NCI-H460 (cell line): Measurements from ENCODE around the gene MPST. TPM values are rescaled to one million over a fixed set of nuclear protein-coding genes. Genes with fewer than 3 reads are reported as not detected.

ENCODE experiments used
- DNase-seq: peaks from one replicate; pipeline ENCODE4 v3.0.0-alpha.2; 2016; ENCODE audit warnings: low read depth; ENCODE audit errors: extremely low read depth
- small RNA-seq, 2 experiments: library from RNA; depleted of rRNA; stranded (forward); fragments of <200 nt; gene quantifications; one replicate each; pipeline ENCODE3, GENCODE V24; 2014
- total RNA-seq: library from RNA; depleted of rRNA; stranded (reverse); fragments of >200 nt; shearing (Covaris generic); gene quantifications from 2 replicates; pipeline ENCODE4 v1.2.3, GENCODE V29; 2014; rRNA removed

MPST gene
- total RNA-seq, 1 experiment from 2014 or later = 41.9 TPM

DNA sequence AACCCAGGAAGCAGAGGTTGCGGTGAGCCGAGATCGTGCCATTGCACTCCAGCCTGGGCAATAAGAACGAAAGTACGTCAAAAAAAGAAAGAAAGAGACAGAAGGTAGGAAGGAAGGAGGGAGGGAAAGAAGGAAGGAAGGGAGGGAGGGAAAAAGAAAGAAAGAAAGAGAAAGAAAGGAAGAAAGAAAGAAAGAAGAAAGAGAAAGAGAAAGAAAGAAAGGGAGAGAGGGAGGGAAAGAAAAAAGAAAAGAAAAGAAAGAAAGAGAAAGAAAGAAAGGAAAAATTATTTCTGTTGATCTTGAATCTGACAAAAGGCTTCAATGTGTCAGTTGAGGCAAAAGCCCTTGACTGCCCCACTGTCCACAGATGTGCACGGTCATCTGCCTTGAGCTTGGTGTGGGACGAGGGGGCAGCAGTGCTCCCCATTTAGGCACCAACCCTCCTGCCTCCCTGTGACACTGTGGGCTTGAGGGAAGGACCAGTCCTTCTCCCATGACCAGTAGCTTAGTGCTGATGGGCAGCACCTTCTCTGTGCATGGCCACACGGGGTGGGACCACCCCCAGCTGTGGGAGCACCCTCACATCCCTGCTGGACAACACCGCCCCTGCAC, 56.4 kb downstream of the MPST start:
- DNase-seq = no peak

DNA sequence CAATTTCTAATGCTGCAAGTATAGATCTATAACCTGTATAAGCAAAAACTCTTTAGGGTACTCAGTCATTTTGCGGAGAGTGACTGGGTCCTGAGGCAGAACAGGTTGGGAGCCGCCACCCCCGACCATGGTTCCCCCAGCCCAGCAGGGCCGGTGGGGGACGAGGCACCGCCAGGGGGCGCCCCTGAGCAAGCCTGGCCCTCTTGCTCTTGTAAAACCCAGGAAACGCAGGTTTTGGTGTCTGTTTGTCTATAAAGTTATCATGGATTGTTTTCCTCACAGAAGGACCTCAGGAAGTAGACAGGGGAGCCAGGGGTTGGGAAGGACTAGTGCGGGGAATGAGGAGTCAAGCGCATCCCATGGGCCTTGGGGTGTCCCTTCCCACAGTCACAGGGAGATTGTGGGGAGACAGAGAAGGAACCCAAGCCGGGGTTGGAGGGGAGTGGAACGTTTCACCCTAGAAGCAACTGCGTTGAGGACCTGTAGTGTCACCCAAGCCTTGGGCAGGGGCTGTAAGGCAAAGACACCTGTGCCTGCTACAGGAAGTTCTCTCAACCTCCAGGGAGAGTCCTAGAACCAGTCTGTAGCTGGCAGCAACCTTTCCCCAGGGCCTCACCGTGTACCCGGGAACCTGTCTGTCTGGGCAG, 58.4 kb downstream of the MPST start:
- DNase-seq = no peak

DNA sequence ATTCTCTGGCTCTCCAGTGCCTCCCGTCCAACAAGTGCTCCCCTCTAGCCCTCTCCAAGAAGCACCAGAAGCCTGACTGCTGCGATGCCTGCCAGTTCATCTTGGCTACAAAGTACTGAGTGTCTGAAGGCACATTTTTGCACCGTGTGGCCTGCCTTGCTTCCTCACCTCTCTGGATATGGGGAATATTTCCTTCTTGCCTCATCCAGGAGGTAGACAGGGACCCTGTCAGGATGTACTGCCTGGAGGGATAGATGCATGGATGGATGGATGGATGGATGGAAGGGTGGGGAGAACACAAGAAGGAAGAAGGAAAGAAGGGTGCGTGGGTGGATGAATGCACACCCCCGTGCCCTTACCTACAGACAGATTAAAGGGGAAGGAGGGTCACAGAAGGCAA, 59.6 kb downstream of the MPST start:
- no peak for DNase-seq

Small RNAs within 50 kb of the gene (small RNA-seq; reads per million reads assigned to genes)
- gene RF00019 = 0 reads per million in 2 experiments

Other genes starting within 250 kb of the MPST start
- gene IFT27, start 243.6 kb upstream of the MPST start, total RNA-seq = 11.8 and 14.8 TPM in 2 replicates
- not detected in 2 replicates for gene PVALB, start 202.7 kb upstream of the MPST start, total RNA-seq
- not detected in 2 replicates for gene NCF4, start 158.7 kb upstream of the MPST start, total RNA-seq
- not detected in 2 replicates for gene CSF2RB, start 106.1 kb upstream of the MPST start, total RNA-seq
- gene TST, start 295 bp upstream of the MPST start, total RNA-seq = 11.5 and 13.8 TPM in 2 replicates
- 3.3 and 4.1 TPM in 2 replicates for gene KCTD17, start 32.0 kb downstream of the MPST start, total RNA-seq
- not detected in 2 replicates for gene TMPRSS6, start 90.0 kb downstream of the MPST start, total RNA-seq
- gene IL2RB, start 130.2 kb downstream of the MPST start, total RNA-seq = not detected in 2 replicates
- 2.7 and 2.9 TPM in 2 replicates for gene C1QTNF6, start 168.5 kb downstream of the MPST start, total RNA-seq
- not detected in 2 replicates for gene SSTR3, start 192.7 kb downstream of the MPST start, total RNA-seq
- gene RAC2, start 224.5 kb downstream of the MPST start, total RNA-seq = 0.98 and 1.3 TPM in 2 replicates